K562 (cell line): Measurements from ENCODE around the gene PHACTR3. TPM values are rescaled to one million over a fixed set of nuclear protein-coding genes. Genes with fewer than 3 reads are reported as not detected.

Experiments
- CHD7 ChIP-seq: fragments of 200-600 bp; sonication (generic); IDR thresholded peaks from one replicate; pipeline ENCODE4 v1.6.1; 2012; ENCODE audit warnings: mild to moderate bottlenecking, low read depth, low read length, inconsistent platforms
- KDM2B ChIP-seq: fragments of 250-450 bp; sonication (Bioruptor Pico); IDR thresholded peaks from 2 replicates; pipeline ENCODE4 v1.8.0; 2021; ENCODE audit warnings: mild to moderate bottlenecking, moderate library complexity
- MYBL2 ChIP-seq, 2 experiments: fragments of 450-650 bp in 1 of 2; sonication (generic) in 1 of 2; formaldehyde crosslinking in 1 of 2; IDR thresholded peaks; 2 replicates each; pipeline versions ENCODE4 v1.6.1 to v1.8.1; 2017 to 2022; ENCODE audit warnings: borderline replicate concordance in 1 of 2, inconsistent platforms in 1 of 2, low read depth in 1 of 2, mild to moderate bottlenecking in 1 of 2, missing genetic modification reagents in 1 of 2, moderate library complexity in 1 of 2
- SUPT5H ChIP-seq: fragments of 450-650 bp; IDR thresholded peaks from 2 replicates; pipeline ENCODE4 v1.6.1; 2016
- TCF15 ChIP-seq: fragments of 250-450 bp; sonication (Bioruptor Pico); IDR thresholded peaks from 2 replicates; pipeline ENCODE4 v1.8.0; 2022; ENCODE audit warnings: moderate library complexity, mild to moderate bottlenecking, inconsistent platforms
- THAP12 ChIP-seq: fragments of 250-450 bp; sonication (Bioruptor Pico); IDR thresholded peaks from 2 replicates; pipeline ENCODE4 v1.9.0; 2021; ENCODE audit warnings: mild to moderate bottlenecking, inconsistent platforms
- ZNF583 ChIP-seq: fragments of 250-450 bp; sonication (Bioruptor Pico); IDR thresholded peaks from 2 replicates; pipeline ENCODE4 v1.4.0; 2020
- polyA plus RNA-seq, 8 experiments: library from polyadenylated mRNA; depleted of rRNA in 4 of 8; stranded (reverse) in 5 of 8; unstranded in 3 of 8; fragments of >200 nt; fragmentation: Nextera tagmentation in 2 of 8; fragmentation: Illumina TruSeq in 1 of 8; extraction: Ambion mirVana in 2 of 8; extraction: Trizol in 1 of 8; gene quantifications; 2 replicates each; pipeline versions ENCODE4 v1.2.1 to v1.2.3, GENCODE V29; 2011 to 2014; ENCODE audit warnings: inconsistent platforms in 1 of 8, missing spikeins in 1 of 8
- total RNA-seq, 7 experiments: library from RNA; depleted of rRNA in 6 of 7; stranded (reverse); fragments of >200 nt in 6 of 7; fragmentation: Illumina TruSeq in 2 of 7; extraction: Trizol in 2 of 7; gene quantifications; 2 replicates each; pipeline versions ENCODE4 v1.2.1 to v1.2.3, GENCODE V29; 2011 to 2021; ENCODE audit warnings: low replicate concordance in 1 of 7

Gene PHACTR3
- total and polyA plus RNA-seq, 9 of the 15 experiments (the other 6 are each of a cell fraction or from before 2014, with no cell fraction given): not detected

DNA sequence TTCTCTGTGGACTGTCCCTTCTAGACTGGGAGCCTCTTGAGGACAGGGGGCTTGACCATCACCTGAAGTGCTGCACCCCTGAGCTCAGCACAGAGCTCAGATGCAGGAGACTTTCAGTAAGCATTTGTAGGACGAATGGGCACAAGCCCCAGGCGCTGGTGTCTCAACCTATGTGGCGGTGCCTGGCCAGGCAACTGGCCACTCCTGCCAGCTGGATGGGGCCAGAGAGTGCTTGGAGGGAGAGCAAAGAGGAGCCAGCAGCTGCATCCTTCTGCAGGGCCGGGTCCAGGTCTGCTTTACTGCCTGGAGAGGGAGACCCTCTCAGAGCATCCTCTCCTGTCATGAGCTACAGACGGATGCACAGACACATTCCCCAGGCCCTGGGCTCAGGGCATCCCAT lies 4.5 kb downstream of the PHACTR3 start (continued):
- TF ChIP-seq CHD7 (no peak), KDM2B (no peak), THAP12 (CRISPR knock-in tag) (no peak), MYBL2 (IDR thresholded peaks at IDR 0.05; ENCODE audit: low read depth) (no peak), MYBL2 (CRISPR knock-in tag; IDR thresholded peaks at IDR 0.05; ENCODE audit: borderline replicate concordance) (no peak), TCF15 (CRISPR knock-in tag) (no peak), SUPT5H (no peak), ZNF583 (CRISPR knock-in tag) (no peak)
